H4 (cell line): ENCODE measurements around the gene NUDT5. TPM values are rescaled to one million over a fixed set of nuclear protein-coding genes. Genes with fewer than 3 reads are reported as not detected.
A peak's percentile ranks its signal among the peaks of the same experiment; 100 is the strongest.
"Not testable (repeated sequence)": the region's sequence is repeated elsewhere in the genome, so short reads cannot be mapped to it uniquely, and the experiment has no call there.

ENCODE experiments used
- DNase-seq: peaks from one replicate; pipeline ENCODE4 v3.0.0-alpha.2; 2015; ENCODE audit warnings: low spot score
- total RNA-seq: library from RNA; depleted of rRNA; stranded (reverse); fragments of >200 nt; shearing (Covaris generic); gene quantifications from 2 replicates; pipeline ENCODE4 v1.2.3, GENCODE V29; 2014; rRNA removed

NUDT5 gene
- total RNA-seq: 107 and 137 TPM in 2 replicates

- DNase-seq: peak; percentile 79
Observed at GRCh38 chr10:12195603-12196506, at the start of gene NUDT5, which contains the start of gene CDC123. Gene NUDT5 (minus strand): TSS chr10:12195891. CDS start chr10:12186291, 9,600 bp downstream. Gene CDC123 (plus strand): TSS chr10:12196188. CDS start chr10:12196246, 58 bp downstream.

- DNase-seq: no peak
Observed at GRCh38 chr10:12243864-12244620, 48.4 kb upstream of the NUDT5 start.

- no peak for DNase-seq
Observed at GRCh38 chr10:12241810-12242529, 46.3 kb upstream of the NUDT5 start.

- DNase-seq: no peak
Observed at GRCh38 chr10:12238821-12239220, 43.1 kb upstream of the NUDT5 start.

- no peak for DNase-seq
Observed at GRCh38 chr10:12237265-12238220, 41.9 kb upstream of the NUDT5 start.

GRCh38 chr10:12235796-12236195 lies 40.1 kb upstream of the NUDT5 start:
- DNase-seq: no peak

GRCh38 chr10:12235116-12235694 lies 39.5 kb upstream of the NUDT5 start:
- no peak for DNase-seq

GRCh38 chr10:12234687-12235086 lies 39.0 kb upstream of the NUDT5 start:
- DNase-seq: not testable (repeated sequence)

- DNase-seq: no peak
Observed at GRCh38 chr10:12228851-12229250, 33.2 kb upstream of the NUDT5 start.

GRCh38 chr10:12226438-12226837 lies 30.7 kb upstream of the NUDT5 start:
- not testable (repeated sequence) for DNase-seq

- no peak for DNase-seq
Observed at GRCh38 chr10:12225444-12225843, 29.8 kb upstream of the NUDT5 start.

GRCh38 chr10:12221323-12222298 lies 25.9 kb upstream of the NUDT5 start:
- DNase-seq: peak; percentile 28

- DNase-seq: no peak
Observed at GRCh38 chr10:12218991-12219390, 23.3 kb upstream of the NUDT5 start.

- DNase-seq: no peak
Observed at GRCh38 chr10:12214763-12215218, 19.1 kb upstream of the NUDT5 start.

GRCh38 chr10:12214093-12214492 lies 18.4 kb upstream of the NUDT5 start:
- no peak for DNase-seq

- DNase-seq: no peak
Observed at GRCh38 chr10:12213621-12214020, 17.9 kb upstream of the NUDT5 start.

- DNase-seq: no peak
Observed at GRCh38 chr10:12212454-12212853, 16.8 kb upstream of the NUDT5 start.

GRCh38 chr10:12208460-12208859 lies 12.8 kb upstream of the NUDT5 start:
- no peak for DNase-seq

- no peak for DNase-seq
Observed at GRCh38 chr10:12207114-12207513, 11.4 kb upstream of the NUDT5 start.
